HG02798 (cell line): Measurements from ENCODE around the gene PDE9A.

ENCODE experiments used
- ATAC-seq: cut with Tn5 transposase; IDR thresholded peaks from one replicate; pipeline ENCODE4 v1.9.1; 2021; ENCODE audit warnings: mild to moderate bottlenecking; ENCODE audit not compliant: unreplicated experiment, poor library complexity

Gene PDE9A

DNA sequence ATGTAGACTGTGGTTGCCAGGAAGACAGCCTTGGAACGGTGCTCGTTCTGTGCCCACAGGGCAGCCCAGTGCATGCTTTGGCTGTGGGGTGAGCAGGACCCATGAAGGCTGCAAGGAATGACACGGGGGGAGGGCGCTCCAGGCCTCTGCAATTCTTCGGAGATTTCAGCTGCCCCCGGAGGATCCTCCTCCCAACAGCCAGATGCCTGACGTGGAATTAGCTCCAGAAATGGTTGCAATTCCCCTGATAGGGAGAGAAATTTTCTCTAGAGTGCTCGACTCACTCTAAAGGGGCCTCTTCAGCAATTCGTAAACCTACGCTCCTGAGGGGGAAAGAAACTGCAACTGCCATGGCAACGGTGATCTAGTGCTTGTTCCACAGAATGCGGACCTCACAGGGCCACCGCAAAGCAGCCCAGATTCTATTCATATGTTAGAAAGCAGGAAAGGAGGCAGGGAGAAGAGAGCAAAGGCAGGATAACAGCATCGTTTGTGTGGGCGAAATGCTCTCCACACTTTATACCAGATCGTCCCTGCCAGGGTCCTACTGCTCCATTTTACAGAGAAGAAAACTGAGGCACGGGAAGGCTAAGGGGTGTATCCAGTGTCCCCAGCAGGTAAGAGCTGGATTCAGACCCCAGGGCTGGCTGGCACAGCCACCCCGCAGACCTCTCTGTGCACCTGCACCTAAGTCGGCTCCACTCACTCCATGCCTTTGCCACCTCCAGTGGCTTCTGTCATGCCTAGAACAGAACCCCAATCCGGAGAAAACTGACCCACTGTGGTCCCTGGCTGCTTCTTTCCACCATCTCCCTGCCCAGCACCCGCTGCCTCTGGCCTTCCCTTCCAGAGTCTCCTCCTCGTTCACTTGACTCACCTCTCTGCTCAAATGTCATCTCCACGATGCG lies 11.9 kb upstream of the PDE9A start:
- ATAC-seq: no peak

DNA sequence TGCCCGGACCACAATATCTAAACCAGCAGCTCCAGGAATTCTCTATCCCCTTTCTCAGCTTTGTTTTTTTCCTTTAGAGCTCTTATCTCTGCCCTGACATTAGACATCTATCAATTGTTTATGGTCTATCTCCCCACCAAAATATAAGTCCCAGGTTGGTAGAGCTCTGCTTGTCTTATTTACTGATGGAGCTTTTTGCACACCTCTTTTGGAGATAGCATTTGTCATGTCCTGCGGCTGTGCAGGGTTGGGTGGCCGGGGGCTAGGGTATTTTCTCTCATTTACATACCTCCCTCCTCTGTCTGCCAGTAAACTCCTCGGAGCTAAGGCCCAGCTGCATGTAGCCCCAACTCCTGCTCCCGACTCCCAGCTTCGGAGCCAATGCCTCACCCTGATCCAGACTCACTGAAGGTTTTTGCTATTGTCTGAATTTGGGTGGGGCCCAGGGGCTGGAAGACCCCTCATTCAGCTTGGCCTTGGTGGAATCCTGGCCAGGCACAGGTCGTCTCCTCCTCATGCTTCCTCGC lies 11.1 kb upstream of the PDE9A start:
- ATAC-seq: no peak

DNA sequence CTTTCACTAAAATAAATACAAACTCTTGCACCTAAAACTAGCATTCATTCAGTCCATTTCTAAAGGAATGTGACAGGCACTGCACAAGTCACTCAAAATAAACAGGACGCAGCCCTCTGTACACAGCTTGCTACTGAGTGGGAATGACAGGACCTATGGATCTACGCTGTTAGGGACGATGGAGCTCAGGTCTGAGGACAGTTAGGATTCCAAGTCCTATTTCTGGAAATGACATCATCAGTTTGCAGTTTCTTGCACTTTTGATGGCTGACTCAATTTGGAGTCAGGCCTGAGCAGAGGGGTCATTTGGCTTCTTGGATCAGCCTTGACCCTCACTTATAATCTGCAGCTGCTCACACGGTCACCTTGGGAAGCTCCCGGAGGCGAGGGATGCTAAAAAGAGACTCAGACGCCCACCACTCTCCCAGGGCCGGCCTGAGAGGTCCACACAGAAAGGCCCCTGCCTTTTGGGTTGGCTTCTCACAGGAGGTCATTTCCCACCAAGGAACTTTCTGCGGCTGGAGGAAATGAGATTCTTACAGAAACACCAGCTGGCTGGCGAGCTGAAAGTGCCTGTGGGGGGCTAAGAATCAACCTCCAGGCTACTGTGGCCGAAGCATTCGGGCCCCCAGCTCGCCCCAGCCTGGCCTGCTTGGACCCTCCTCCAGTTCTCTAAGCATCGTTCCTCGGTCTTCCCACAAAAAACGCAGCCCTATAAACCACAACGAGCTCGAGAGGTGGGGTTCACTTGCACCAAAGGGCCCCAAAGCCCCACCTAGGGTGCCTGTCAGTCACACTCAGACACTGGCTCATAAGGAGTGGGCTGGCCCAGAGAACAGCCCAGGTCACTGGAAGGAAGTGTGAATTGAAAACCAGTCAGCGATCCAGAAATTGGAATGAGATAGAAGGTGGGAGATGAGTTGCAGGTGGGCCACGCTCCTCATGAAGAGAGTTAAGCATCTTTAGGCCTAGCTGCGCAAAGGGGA lies 8.9 kb upstream of the PDE9A start:
- no peak for ATAC-seq

DNA sequence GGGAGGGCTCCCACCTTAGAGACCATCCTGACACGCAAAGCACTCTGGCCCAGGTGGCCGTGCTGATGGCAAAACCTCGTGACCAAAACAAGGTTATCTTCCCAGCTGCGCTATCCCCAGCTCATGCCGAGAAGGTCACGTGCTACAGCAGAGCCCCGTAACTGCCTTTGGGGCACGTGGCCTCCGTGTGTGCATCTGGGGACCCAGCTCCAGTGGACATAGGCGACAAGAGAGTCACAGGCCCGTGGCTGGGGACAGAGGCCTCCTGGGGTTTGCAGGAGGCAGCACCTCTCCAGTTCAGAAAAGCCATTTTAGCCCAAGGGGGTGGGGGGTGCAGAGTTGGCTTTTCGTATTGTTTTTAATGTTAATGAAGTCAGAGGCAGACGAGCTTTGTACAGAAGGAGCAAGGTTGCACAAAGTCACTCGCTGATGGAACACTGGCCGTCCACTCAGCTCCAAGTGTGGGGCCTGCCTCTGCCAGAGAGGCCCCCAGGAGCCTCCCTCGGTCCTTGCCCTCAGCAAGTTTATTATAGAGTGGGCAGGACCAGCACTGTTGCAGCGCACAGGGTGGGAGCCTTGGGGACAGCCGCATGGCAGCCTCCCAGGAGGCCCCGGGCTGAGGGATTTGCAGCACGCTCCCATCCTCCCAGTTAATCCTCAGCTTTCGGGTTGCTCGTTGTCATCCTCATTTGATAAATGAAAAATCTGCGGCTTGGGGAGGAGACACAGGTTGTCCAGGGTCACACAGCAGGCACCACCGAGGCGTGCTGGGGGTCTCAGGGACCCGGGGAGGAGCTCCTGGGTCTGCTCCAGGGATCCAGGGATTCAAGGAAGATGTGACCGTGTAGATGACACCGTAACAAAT lies 8.0 kb upstream of the PDE9A start:
- ATAC-seq: no peak

DNA sequence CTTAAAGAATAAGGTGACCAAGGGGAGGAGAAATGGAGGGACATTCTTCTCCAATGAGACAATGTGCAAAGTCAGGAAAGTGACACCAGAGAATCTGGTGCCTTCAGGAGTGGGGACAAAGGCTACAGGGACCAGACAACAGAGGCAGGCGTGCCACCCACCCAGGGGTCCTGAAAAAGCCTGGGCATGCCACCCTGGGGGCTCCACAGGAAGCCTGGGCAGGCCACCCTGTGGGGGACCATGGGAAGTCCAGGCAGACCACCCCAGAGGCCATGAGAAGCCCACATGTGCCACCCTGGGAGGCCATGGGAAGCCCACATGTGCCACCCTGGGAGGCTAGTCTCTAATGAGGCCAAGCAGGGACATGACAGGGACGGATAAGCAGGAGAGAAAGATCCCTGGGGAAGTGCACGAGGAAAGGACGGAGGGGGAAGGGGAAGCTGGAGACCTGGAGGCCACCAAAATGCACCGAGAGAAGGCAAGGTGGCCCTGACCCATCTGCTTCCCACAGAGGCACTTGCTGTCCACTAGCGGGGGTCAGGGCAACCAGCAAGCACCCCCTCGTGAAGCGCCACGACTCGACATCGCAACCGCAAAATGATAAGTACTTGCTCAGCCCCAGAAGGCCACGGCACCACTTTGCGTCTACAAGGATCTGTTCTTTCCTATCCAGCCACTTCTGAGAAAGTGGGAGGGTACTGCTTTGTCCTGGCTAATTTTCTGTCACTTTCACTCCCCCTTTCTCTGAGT lies 7.2 kb upstream of the PDE9A start:
- ATAC-seq: no peak

DNA sequence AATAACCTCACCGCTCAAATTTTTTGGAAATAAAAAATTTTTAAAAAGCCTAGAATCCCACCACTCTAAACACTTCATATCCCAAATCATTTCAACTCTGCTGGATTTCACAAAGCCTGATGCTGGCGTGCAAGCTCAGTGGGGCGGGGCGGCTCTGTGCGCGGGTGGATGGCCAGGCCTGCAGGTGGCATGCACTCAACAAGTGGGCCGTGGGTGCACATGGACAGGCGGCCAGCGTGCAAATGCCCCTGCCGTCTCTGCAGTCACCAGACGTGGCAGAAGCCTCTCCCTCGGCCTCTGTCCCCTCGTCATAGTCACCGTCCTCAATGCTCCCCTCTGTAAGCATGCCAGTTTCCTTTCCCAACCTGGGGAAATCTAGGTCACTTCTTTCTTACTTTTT lies 6.6 kb upstream of the PDE9A start:
- no peak for ATAC-seq

DNA sequence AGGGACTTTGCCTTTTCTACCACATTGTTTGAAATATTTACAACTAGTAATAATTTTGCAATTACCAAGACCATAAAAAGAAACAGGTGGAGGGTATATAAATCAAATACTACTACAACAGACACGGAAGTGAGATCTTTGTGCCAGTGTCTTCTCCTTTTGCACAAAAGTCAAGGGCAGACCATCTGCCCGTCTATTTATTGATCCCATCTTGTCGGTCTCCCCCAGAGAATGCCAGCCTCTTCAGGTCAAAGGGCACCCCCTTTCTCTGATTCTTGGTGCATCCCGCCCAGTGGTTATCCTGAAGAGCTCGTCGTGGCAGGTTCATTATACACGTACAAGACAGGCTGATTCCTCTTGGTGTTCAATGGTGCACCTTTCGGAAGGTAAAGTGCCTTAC lies 4.8 kb upstream of the PDE9A start:
- no peak for ATAC-seq

DNA sequence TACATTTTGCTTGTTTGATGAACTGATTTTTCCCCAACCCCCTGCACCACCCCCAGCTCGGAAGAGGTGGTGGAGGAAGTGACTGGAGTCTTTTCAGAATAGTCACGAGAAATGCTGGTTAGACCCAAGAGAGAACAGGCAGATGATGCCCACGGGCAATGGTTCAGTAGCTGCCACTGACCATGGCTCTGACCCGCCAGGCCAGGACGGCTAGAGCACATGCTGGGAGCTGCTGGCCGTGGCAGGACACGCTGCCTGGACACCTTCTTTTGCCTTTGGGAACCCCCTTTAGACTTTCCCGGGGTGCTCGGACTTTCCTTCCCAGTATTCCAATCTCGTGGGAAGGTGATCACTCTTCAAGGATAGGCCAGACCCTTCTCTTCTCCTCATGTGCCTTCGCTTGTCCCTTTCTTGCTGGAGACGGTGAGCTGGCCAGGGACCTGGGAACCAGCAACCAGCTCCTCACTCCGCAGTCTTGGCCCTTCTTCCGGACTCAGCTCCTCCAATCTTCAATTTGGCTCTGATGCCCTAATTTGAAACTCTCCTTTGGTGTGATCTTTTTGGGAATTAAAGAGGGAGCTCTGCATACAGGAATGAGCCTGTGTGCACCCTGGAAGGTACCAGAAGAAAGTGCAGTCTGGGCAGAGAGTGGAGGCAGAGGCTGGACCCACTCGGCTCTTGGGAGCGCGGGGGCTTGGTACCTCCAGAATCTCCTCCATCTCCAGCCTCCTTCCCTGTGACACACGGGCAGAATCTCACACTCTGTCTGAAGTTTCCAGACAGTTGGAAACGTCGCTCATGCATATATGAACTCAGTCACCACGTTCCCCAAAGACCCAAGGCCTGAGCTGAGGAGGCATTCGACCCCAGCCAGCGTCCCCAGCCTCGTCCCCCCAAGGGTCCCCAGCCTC lies 4.0 kb upstream of the PDE9A start:
- no peak for ATAC-seq

DNA sequence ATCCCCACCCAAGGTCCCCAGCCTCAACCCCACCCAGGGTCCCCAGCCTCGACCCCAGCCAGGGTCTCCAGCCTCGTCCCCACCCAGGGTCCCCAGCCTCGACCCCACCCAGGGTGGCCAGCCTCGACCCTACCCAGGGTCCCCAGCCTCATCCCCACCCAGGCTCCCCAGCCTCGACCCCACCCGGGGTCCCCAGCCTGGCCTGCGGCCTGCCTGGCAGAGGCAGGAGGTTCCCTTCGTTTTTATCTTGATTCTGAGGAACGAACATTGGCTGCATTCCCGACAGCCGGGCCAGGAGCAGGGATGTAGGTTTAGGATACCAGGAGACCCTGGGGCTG lies 3.4 kb upstream of the PDE9A start:
- no peak for ATAC-seq

DNA sequence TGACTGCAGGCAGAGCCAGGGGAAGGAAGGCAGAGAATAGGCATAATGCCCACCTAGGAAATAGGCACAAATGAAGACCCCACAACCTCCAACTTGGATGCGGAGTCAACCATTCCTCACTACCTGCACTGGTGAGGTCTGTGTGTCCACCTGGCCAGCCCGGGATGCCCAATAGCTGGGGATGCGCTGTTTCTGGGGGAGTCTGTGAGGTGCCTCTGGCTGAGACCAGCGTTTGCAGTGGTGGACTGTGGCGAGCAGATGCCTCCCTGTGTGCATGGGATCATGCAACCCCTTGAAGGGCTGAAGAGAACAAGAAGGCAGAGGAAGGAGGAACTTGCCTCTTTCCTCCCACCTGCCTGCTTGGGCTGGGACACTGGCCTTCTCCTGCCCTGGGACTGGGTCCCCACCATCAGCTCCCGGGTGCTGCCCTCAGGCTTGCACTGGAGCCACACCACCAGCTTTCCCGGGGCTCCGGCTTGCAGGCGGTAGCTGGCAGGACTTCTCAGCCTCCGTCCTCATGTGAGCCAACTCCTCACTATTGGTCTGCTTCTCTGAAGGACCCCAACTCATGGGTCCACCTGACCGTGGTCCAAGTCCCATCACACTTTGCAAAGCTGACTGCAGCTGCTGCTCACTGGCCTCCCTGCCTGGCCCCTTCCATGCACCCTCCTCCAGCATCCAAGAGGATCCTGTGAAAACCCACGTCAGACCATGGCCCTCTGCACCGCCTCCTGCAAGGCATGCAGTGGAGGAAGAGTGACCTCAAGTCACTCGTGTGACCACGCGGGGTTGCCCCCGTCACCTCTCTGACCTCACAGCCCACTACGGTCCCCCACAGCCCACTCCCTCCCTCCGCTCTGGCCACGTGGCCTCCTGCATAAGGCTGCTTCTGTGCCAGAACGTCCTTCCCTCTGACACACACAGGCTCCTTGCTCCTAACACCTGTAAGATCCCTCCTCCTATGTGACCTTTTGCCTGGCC lies 2.7 kb upstream of the PDE9A start:
- ATAC-seq: no peak

DNA sequence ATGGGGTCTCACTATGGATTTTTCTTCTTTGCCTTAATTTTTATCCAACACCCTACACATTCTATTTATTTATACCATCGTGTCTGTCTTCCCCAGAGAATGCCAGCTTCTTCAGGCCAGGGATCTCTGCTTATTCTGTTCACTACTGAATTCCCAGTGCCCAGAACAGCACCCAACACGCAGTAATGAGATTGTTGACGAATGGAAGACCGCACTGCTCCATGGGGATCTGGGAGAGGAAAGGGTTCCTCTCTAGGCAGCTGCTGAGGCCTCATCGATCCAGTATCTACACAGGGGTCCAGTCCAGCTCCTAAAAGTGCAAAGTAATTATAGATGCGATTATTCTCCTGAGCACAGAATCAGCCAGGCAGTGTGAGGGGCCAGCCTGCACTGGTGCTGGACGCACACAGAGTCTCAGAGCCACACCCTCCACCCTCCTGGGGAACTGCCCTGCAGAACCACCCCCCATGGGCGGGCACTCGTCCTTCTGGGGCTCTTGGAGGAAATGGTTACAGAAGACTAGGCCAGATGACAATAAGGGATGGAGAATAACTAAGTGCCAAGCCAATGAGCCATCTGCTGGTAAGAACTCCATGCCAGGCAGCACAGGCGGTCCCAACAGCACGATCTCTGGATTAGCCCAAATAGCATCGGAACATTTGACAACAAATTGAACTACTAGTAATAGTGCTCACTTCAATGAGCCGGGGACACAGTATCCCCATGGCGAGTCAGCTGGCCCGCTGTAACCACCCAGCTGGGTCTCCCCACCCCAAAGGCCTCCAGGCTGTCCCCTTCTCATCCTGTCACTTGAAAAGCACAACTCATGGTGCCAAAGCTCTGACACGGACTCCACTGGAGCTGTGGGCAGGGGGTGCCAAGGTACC lies 1.7 kb upstream of the PDE9A start:
- no peak for ATAC-seq

DNA sequence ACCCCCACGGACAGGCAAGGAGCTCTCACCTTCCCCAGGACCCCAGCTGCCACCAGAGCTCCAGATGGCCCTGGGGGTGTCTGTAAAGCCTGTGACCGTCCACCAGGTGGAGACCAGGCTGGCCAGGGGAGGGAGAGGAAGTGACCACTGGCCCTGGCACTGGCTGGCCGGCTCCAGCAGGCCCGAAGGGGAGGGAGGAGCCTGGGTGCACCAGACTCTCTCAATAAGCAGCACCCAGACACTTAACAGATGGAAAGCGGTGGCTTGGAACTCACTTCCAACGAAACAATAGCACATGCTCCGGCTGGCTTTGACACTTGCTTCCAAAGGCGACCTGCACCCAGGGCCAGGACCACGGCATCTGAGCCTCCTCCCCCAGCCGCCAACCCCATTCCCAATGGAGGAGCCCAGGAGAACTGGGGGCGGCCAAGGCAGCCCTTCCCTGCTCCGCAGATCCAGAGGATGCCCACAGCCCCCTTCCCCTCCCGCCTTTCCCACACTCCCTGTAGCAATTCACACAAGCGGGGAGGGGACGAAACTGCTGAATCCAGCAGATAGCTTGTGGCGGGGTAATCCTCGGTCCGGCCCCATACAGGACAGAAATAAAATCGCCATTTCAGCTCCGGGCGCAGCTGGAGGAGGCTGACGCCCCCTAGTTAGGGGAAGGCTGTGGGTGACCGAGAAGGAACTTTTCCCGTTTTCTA lies 742 bp upstream of the PDE9A start:
- no peak for ATAC-seq

DNA sequence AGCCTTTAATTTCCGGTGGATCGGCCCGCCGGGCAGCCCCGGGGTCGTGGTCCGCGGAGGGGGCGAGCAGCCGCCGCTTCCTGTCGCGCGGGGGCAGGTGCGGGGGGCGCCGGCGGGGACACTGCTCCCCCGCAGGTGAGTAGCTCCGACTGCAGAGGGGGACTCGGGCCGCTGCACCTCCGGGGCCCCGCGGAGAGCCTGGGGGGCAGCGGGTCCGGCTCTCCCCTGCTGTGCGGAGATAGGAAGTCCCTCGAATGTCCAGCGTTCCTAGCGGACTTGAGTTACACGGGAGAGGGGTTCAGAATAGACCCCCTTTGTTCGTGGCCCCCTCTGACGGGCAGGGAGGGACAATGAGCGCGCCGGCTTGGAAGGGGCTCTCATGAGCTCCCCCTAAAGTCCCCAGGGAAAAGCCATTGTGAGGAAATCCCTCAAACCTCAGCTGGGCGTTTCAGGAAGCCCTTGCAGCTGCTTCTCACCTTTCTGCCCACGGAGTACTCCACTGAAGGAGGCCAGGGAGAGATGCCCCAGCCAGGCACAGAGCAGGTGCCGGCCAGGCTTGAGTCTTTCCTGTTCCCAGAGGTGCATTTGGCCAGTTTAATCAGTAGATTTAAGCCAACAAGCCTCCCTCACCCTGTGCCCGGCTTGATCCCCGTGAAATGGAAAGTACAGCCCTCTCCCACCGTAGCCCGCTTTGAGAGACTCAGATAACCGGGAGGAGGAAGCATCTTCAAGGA lies 925 bp downstream of the PDE9A start:
- ATAC-seq: no peak

DNA sequence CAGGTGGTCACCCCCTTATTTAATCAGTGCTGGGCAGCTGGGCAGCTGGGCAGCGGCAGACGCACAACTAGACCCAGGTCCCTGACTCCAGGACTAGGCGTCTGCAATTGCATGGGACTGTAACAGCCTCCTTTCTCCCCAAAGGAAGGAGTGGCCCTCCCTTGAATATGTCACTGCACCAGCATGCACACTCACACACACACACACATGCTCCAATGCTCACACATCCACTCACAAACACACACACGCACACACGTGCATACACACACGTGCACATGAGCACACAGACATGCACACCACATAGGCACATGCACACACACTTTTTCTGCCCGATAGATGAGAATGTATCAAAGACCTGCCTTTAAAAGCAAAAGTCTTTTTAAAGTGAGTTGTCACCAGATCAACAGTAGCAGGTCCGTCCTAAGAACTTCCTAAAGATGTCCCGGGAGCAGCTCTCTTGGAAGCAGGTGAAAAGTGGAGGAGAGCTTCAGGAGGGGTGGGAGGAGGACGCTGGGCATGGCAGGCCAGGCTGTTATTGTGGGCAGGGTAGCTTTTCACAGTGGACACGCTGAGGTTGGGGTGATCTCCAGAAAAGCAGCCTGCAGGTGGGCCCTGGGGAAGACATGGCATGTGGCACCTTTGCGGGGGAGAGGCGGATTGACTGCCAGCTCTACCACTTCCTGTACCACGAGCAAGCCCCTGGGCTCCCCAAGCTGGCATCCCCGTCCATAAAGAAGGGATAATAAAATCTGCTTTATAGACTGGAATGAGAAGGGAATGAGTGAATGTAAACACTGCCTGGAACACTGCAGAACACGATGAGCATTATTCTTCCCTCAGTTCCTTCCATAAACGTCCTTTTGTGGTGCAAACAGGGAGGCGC lies 1.7 kb downstream of the PDE9A start:
- no peak for ATAC-seq
